HG02943 (cell line): Measurements from ENCODE around the gene KLHL10.
"Not testable (repeated sequence)": the region's sequence is repeated elsewhere in the genome, so short reads cannot be mapped to it uniquely, and the experiment has no call there.

Experiments
- ATAC-seq: cut with Tn5 transposase; IDR thresholded peaks from one replicate; pipeline ENCODE4 v1.9.1; 2021; ENCODE audit warnings: mild to moderate bottlenecking, low read depth, moderate library complexity; ENCODE audit not compliant: unreplicated experiment

The KLHL10 gene

DNA sequence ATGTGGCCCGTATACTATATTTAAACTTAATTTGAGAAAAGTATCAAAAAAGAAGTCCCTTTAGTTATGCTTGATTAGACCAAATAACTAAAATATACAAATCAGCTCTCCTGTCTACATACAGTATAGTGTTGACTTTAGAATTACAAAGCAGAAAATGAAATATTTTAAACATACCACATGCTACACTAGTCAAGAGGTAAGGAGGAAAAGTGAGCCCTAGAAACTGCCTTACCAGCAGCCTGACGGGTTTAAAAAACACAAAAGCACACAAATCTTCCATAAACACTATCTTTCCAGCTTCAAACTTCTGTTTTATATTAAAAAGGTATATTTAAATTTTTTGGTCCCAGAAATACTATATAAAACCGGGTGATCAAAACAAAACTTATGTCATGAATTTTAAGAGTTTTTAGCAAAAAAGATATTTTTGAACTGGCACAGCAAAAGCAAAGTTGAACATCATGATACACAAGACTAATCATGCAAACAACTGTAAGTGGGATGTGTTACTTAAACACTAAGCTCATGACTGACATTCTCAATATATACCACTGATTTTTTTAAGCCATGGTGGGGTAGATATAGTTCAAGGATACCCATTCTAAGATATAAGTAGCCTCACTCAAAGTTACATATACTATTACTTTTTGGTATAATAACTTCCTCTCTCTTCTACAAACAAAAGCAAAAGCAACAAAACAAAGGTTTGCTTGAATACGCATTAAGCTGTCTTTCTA, 11.8 kb downstream of the KLHL10 start:
- no peak for ATAC-seq

DNA sequence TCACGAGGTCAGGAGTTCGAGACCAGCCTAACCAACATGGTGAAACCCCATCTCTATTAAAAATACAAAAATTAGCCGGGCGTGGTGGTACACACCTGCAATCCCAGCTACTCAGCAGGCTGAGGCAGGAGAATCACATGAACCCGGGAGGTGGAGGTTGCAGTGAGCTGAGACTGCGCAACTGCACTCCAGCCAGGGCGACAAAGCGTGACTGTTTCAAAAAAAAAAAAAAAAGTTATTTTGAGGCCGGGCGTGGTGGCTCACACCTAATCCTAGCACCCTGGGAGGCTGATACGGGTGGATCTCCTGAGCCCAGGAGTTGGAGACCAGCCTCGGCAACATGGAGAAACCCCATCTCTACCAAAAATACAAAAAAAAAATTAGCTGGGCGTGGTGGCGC, 13.8 kb downstream of the KLHL10 start:
- ATAC-seq = not testable (repeated sequence)

GRCh38 chr17:41860254-41860931, 22.8 kb downstream of the KLHL10 start:
- no peak for ATAC-seq

GRCh38 chr17:41863074-41863848, 25.6 kb downstream of the KLHL10 start:
- no peak for ATAC-seq

DNA sequence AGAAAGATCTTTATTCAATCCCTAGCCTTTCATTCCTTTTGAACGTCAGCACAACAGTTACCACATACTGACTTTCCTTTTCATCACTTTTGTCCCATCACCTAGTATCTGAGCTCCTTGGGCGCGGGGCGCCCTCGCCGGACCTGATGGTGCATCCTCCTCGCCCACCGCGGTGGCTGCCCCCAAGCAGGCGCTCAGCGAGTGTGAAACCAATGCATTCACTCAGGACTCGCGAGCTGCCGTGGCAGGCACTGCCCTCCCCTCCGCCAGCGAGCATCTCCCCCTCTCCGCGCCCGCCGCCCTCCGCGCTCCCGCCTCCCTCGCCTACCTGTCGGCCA, 26.8 kb downstream of the KLHL10 start:
- peak; percentile 35 for ATAC-seq

GRCh38 chr17:41864836-41865595, 27.4 kb downstream of the KLHL10 start, which contains the start of gene KLHL11:
Gene KLHL11 (minus strand): TSS chr17:41865423. CDS start chr17:41865370, 53 bp downstream.
- ATAC-seq = peak; percentile 72

- ATAC-seq = no peak
Observed at GRCh38 chr17:41865596-41865893, 27.9 kb downstream of the KLHL10 start.

DNA sequence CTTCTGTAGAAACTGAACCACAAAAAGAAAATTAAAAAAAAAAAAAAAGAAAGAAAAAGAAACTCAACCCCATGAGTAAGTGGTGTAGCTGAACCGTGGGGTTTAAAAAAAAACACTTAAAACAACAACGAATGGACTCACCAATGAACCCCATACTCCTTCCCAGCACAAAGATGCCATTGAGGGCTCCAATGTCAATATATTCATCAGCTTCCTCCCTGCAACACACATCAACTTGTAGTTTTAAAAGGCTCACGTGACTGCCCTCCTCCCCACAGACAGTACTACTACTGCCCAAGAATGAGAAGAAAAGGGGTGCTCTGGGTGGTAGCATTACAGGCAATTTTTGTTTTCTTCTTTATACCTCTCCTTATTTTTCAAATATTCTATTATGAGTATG, 30.9 kb downstream of the KLHL10 start:
- ATAC-seq = no peak

- ATAC-seq = no peak
Observed at GRCh38 chr17:41869426-41869825, 31.8 kb downstream of the KLHL10 start.

DNA sequence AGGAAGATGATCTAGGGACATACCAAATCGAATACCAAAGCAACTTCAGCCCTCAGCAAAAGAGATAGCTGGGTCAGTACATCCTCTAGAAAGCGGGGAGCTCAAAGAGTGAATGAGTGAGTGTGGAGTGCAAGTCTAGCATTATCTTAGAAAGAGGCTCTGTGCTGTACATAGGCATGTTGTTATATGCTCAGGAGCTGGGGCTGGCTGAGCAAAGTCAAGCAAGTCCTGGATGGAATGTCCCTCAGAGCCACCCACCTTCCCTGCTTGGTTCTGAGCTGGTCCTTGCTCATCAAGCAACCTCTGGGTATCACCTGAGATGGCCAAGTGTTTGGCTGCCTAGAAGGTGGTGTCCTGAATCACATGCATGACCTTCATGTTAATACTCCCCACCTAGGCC, 32.5 kb downstream of the KLHL10 start:
- no peak for ATAC-seq

DNA sequence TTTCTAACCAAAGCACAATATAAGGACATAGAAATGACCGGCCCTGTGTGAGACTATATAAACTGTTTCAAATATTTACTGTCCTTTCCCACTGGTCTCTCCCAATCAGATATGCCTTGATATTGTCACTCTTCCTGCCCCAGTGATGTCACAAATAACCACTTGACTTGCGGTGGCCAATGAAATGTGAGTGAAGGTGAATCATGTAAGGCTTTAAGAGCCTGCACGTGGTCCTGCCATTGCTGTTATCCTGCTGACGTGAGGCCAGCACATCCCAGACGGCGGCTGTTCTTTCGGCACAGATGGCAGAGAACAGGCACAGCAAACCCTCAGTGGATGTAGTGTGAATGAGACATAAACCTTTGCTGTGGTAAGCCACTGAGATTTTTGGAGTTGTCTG, 33.0 kb downstream of the KLHL10 start:
- no peak for ATAC-seq

- ATAC-seq = no peak
Observed at GRCh38 chr17:41871789-41872188, 34.2 kb downstream of the KLHL10 start.

- ATAC-seq = no peak
Observed at GRCh38 chr17:41873559-41874292, 36.1 kb downstream of the KLHL10 start.

DNA sequence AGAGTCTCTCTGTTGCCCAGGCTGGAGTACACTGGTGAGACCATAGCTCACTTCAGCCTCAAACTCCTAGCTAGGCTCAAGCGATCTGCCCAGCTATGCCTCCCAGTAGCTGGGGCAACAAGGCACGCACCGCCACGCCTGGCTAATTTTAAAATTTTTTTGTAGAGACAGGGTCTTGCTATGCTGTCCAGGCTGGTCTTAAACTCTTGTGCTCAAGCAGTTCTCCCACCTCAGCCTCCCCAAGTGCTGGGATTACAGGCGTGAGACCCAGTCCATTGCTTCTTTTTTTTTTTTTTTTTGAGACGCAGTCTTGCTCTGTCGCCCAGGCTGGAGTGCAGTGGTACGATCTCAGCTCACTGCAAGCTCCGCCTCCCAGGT, 36.7 kb downstream of the KLHL10 start:
- not testable (repeated sequence) for ATAC-seq

GRCh38 chr17:41880130-41880529, 42.5 kb downstream of the KLHL10 start:
- ATAC-seq = no peak

DNA sequence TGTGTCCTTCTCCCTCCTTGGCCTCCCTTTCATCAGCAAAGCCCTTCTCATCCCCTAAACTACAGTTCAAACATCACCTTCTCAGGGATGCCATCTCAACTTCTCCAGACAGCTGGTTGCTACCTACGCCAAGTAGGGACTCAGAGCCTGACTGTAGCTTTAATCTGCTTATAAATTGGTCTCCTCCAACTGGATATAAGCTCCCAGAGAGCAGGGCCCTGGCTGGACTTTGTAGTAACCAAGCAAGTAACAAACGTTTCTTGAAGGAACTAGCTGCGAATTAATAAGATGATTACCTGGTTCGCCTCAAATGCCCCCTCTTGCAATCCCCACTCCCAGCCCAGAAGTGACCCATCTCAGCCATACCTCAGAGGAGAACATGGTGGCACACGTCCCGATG, 45.1 kb downstream of the KLHL10 start:
- ATAC-seq = no peak

GRCh38 chr17:41885733-41886132, 48.1 kb downstream of the KLHL10 start:
- ATAC-seq = no peak

GRCh38 chr17:41888332-41888965, 50.8 kb downstream of the KLHL10 start:
- no peak for ATAC-seq

- no peak for ATAC-seq
Observed at GRCh38 chr17:41891135-41892020, 53.8 kb downstream of the KLHL10 start.
